SH-SY5Y (cell line): ENCODE data around the gene AGBL1.

Experiments used
- GATA2 ChIP-seq: IDR thresholded peaks from 2 replicates; pipeline ENCODE4 v1.6.1; 2011; ENCODE audit warnings: mild to moderate bottlenecking, low read depth, low read length
- GATA3 ChIP-seq: IDR thresholded peaks from 2 replicates; pipeline ENCODE4 v1.6.1; 2011; ENCODE audit warnings: low read depth, mild to moderate bottlenecking, low read length, moderate library complexity

DNA sequence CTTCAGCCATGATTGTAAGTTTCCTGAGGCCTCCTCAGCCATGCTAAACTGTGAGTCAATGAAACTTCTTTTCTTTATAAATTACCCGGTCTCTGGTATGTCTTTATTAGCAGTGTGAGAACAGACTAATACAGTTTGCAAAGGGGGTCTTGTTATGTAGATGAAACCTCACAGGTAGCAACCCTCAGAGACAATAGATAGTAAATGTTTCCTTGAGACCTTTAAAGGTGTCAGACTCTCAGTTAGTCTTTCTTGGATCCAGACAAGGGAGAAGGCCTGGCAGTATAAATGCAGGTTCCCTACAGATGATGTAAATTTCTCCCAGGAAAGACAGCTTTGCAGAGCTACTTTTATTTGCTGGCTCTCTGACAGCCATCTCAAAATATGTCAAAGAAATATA lies 510.8 kb downstream of the AGBL1 start:
- TF ChIP-seq GATA2, result no peak
- no peak for TF ChIP-seq GATA3
